CMK (cell line): ENCODE results near the gene ACP6.
"Not testable (repeated sequence)": the region's sequence is repeated elsewhere in the genome, so short reads cannot be mapped to it uniquely, and the experiment has no call there.

Source experiments
- DNase-seq: peaks from one replicate; pipeline ENCODE4 v3.0.0-alpha.2; 2010; ENCODE audit warnings: low read depth

Gene ACP6

GRCh38 chr1:147670319-147671001, at the start of gene ACP6:
Gene ACP6 (minus strand): TSS chr1:147670524. CDS start chr1:147670048, 476 bp downstream.
- DNase-seq: peak; percentile 94

- DNase-seq: no peak
Observed at GRCh38 chr1:147719711-147720225, 49.4 kb upstream of the ACP6 start.

GRCh38 chr1:147719029-147719698, 48.8 kb upstream of the ACP6 start:
- DNase-seq: no peak

- peak; percentile 50 for DNase-seq
Observed at GRCh38 chr1:147717706-147718097, 47.4 kb upstream of the ACP6 start.

- DNase-seq: no peak
Observed at GRCh38 chr1:147717051-147717705, 46.9 kb upstream of the ACP6 start.

GRCh38 chr1:147712605-147713004, 42.3 kb upstream of the ACP6 start:
- DNase-seq: no peak

- peak; percentile 36 for DNase-seq
Observed at GRCh38 chr1:147700042-147701006, 30.0 kb upstream of the ACP6 start.

- DNase-seq: no peak
Observed at GRCh38 chr1:147699686-147700041, 29.3 kb upstream of the ACP6 start.

GRCh38 chr1:147683163-147683763, 12.9 kb upstream of the ACP6 start:
- DNase-seq: no peak

GRCh38 chr1:147680608-147681235, 10.4 kb upstream of the ACP6 start:
- not testable (repeated sequence) for DNase-seq

GRCh38 chr1:147677681-147678080, 7.4 kb upstream of the ACP6 start:
- DNase-seq: not testable (repeated sequence)

GRCh38 chr1:147676311-147677085, 6.2 kb upstream of the ACP6 start:
- no peak for DNase-seq

GRCh38 chr1:147673816-147674215, 3.5 kb upstream of the ACP6 start:
- DNase-seq: no peak

GRCh38 chr1:147673406-147673805, 3.1 kb upstream of the ACP6 start:
- peak; percentile 49 for DNase-seq

- DNase-seq: no peak
Observed at GRCh38 chr1:147669469-147670318, 630 bp downstream of the ACP6 start.

- no peak for DNase-seq
Observed at GRCh38 chr1:147665521-147665920, 4.8 kb downstream of the ACP6 start.

- DNase-seq: no peak
Observed at GRCh38 chr1:147664206-147664605, 6.1 kb downstream of the ACP6 start.

GRCh38 chr1:147654511-147654910, 15.8 kb downstream of the ACP6 start:
- DNase-seq: no peak

GRCh38 chr1:147652306-147652705, 18.0 kb downstream of the ACP6 start:
- DNase-seq: no peak
